Hepatocyte (in vitro differentiated cells): ENCODE measurements around the gene PLD1.

ENCODE experiments used
- CTCF ChIP-seq: fragments of 200-600 bp; sonication (generic); IDR thresholded peaks from 2 replicates; pipeline ENCODE4 v1.5.1; 2016; ENCODE audit warnings: antibody characterized with exemption, mild to moderate bottlenecking; ENCODE audit not compliant: poor library complexity
- EZH2 ChIP-seq: fragments of 200-600 bp; sonication (generic); IDR thresholded peaks from 2 replicates; pipeline ENCODE4 v1.6.1; 2016; ENCODE audit warnings: antibody characterized with exemption, mild to moderate bottlenecking, borderline replicate concordance

GRCh38 chr3:171607452-171607851 lies 202.8 kb downstream of the PLD1 start:
- no peak for TF ChIP-seq CTCF
- TF ChIP-seq EZH2: no peak
